HepG2 (cell line): ENCODE results near the gene RPL35. TPM values are rescaled to one million over a fixed set of nuclear protein-coding genes. Genes with fewer than 3 reads are reported as not detected.

Source experiments
- HMG20A ChIP-seq: IDR thresholded peaks from 2 replicates; pipeline ENCODE4 v1.6.1; 2016; ENCODE audit warnings: borderline replicate concordance
- JARID2 ChIP-seq: sonication (generic); formaldehyde crosslinking; IDR thresholded peaks from 2 replicates; pipeline ENCODE4 v1.8.1; 2023; ENCODE audit warnings: missing genetic modification reagents, inconsistent platforms; ENCODE audit not compliant: insufficient replicate concordance
- KDM1A ChIP-seq: IDR thresholded peaks from 2 replicates; pipeline ENCODE4 v1.6.1; 2016; ENCODE audit warnings: missing compliant biosample characterization
- MYNN ChIP-seq: sonication (generic); formaldehyde crosslinking; IDR thresholded peaks from 2 replicates; pipeline ENCODE4 v1.4.0; 2020; ENCODE audit warnings: mild to moderate bottlenecking, low read depth, missing genetic modification reagents
- NCOR1 ChIP-seq: fragments of 200-600 bp; sonication (generic); IDR thresholded peaks from 2 replicates; pipeline ENCODE4 v1.7.0; 2017; ENCODE audit warnings: antibody characterized with exemption, low read length, borderline replicate concordance
- NR1H2 ChIP-seq: sonication (generic); formaldehyde crosslinking; IDR thresholded peaks from 2 replicates; pipeline ENCODE4 v1.8.1; 2022; ENCODE audit warnings: low read depth, missing genetic modification reagents, borderline replicate concordance
- THAP9 ChIP-seq: sonication (generic); formaldehyde crosslinking; IDR thresholded peaks from 2 replicates; pipeline ENCODE4; 2020; ENCODE audit warnings: missing genetic modification reagents, mild to moderate bottlenecking, borderline replicate concordance
- TSC22D2 ChIP-seq: sonication (generic); formaldehyde crosslinking; IDR thresholded peaks from 2 replicates; pipeline ENCODE4 v1.5.1; 2020; ENCODE audit warnings: missing genetic modification reagents, mild to moderate bottlenecking, borderline replicate concordance
- ZBTB7A ChIP-seq: sonication (generic); formaldehyde crosslinking; IDR thresholded peaks from 2 replicates; pipeline ENCODE4 v1.8.0; 2022; ENCODE audit warnings: mild to moderate bottlenecking, missing genetic modification reagents
- ZFYVE20 ChIP-seq: sonication (generic); formaldehyde crosslinking; IDR thresholded peaks from 2 replicates; pipeline ENCODE4 v1.8.0; 2023; ENCODE audit warnings: low read depth, mild to moderate bottlenecking, moderate library complexity, missing genetic modification reagents, borderline replicate concordance
- ZNF546 ChIP-seq: sonication (generic); formaldehyde crosslinking; conservative IDR thresholded peaks from 2 replicates; pipeline ENCODE4 v1.8.1; 2023; ENCODE audit warnings: mild to moderate bottlenecking, missing genetic modification reagents
- ZNF557 ChIP-seq: sonication (generic); formaldehyde crosslinking; IDR thresholded peaks from 2 replicates; pipeline ENCODE4 v1.4.0; 2020; ENCODE audit warnings: missing genetic modification reagents
- ZNF710 ChIP-seq: sonication (generic); formaldehyde crosslinking; IDR thresholded peaks from 2 replicates; pipeline ENCODE4 v1.5.0; 2020; ENCODE audit warnings: mild to moderate bottlenecking, missing genetic modification reagents, borderline replicate concordance
- polyA plus RNA-seq, 8 experiments: library from polyadenylated mRNA; depleted of rRNA in 3 of 8; stranded (reverse) in 7 of 8; unstranded in 1 of 8; fragments of >200 nt; fragmentation: Illumina TruSeq in 4 of 8; extraction: Trizol in 4 of 8; gene quantifications; 2 replicates each; pipeline versions ENCODE4 v1.2.1 to v1.2.3, GENCODE V29; 2011 to 2016; ENCODE audit warnings: low read depth in 4 of 8, missing spikeins in 1 of 8, mixed read lengths in 1 of 8; ENCODE audit not compliant: insufficient read depth in 1 of 8
- total RNA-seq, 5 experiments: library from RNA; depleted of rRNA; stranded (reverse); fragments of >200 nt; fragmentation: Illumina TruSeq; extraction: Trizol; gene quantifications; 2 replicates each; pipeline ENCODE4 v1.2.3, GENCODE V29; 2016; ENCODE audit warnings: low read depth in 1 of 5
- TF ChIP-seq, protein P1 (sequence below): sonication (generic); formaldehyde crosslinking; IDR thresholded peaks from 2 replicates; pipeline ENCODE4 v1.4.0; 2020; ENCODE audit warnings: mild to moderate bottlenecking, missing genetic modification reagents
- TF ChIP-seq, protein P2 (sequence below): sonication (generic); formaldehyde crosslinking; IDR thresholded peaks from 2 replicates; pipeline ENCODE4 v1.9.0; 2022; ENCODE audit warnings: missing genetic modification reagents, mild to moderate bottlenecking, borderline replicate concordance
- TF ChIP-seq, protein P3 (sequence below): IDR thresholded peaks from 2 replicates; pipeline ENCODE4 v1.6.1; 2012; ENCODE audit warnings: low read length, improper control_type of control experiment

RPL35 gene
- total and polyA plus RNA-seq, 2 of the 13 experiments (the other 11 are each of a cell fraction or from before 2014, with no cell fraction given) = 2,153 to 2,935 TPM

DNA sequence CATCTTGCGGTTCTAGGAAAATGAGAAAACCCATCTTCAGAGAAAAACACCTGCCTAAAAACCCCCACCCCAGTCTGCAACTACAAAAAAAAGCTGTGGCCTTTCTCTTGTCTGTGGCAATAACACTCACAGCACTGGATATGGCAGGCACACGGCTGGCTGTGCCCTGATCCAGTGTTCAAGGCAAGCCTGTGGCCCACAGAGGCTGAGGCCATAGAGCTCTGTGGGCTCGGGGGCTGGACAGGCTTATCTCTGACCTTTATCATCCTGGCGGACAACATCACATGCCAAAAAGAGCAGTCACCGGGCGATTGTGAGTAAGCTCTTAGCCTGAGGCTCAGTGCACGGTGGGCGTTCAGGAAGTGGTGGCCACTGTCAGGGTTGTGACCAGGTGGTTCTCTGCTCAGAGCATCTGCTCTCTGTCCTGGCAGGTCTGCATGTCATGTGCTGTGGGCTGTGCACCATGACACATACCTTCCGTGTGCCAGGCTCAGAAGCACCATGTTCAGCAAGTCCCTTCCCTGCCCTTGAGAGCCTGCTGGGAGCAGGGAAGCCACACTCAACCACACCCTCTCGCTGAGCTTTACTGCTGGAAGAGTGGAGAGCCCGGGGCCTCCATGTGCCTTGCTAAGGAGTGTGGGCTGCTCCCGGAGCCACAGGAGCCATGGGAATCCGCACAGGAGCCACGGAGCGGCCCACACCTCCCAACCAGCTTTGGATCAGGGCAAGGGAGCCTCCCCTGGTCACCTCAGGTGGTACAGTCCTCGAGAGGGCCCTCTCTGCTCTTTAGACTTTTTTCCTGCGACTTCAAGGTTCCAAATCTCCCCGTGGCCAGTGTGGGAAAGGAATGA is 43.1 kb downstream of the RPL35 start (continued):
- TF ChIP-seq THAP9 (CRISPR knock-in tag) = no peak
- TF ChIP-seq, protein P1, sequence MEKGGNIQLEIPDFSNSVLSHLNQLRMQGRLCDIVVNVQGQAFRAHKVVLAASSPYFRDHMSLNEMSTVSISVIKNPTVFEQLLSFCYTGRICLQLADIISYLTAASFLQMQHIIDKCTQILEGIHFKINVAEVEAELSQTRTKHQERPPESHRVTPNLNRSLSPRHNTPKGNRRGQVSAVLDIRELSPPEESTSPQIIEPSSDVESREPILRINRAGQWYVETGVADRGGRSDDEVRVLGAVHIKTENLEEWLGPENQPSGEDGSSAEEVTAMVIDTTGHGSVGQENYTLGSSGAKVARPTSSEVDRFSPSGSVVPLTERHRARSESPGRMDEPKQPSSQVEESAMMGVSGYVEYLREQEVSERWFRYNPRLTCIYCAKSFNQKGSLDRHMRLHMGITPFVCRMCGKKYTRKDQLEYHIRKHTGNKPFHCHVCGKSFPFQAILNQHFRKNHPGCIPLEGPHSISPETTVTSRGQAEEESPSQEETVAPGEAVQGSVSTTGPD (CRISPR knock-in tag) = peak; percentile 51; the same call in 1 of the 2 replicates
- TF ChIP-seq, protein P2, sequence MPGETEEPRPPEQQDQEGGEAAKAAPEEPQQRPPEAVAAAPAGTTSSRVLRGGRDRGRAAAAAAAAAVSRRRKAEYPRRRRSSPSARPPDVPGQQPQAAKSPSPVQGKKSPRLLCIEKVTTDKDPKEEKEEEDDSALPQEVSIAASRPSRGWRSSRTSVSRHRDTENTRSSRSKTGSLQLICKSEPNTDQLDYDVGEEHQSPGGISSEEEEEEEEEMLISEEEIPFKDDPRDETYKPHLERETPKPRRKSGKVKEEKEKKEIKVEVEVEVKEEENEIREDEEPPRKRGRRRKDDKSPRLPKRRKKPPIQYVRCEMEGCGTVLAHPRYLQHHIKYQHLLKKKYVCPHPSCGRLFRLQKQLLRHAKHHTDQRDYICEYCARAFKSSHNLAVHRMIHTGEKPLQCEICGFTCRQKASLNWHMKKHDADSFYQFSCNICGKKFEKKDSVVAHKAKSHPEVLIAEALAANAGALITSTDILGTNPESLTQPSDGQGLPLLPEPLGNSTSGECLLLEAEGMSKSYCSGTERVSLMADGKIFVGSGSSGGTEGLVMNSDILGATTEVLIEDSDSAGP (CRISPR knock-in tag) = peak; percentile 82
- no peak for TF ChIP-seq JARID2 (CRISPR knock-in tag)
- TF ChIP-seq HMG20A (CRISPR knock-in tag) = peak; percentile 20; the same call in 1 of the 2 replicates
- TF ChIP-seq ZFYVE20 (CRISPR knock-in tag) = no peak
- TF ChIP-seq ZNF710 = 0 out of 2 replicates have a peak, but pooled peaks have one; percentile 15
- no peak for TF ChIP-seq ZBTB7A
- TF ChIP-seq NCOR1 = no peak
- TF ChIP-seq ZNF546 (CRISPR knock-in tag) = no peak
- TF ChIP-seq, protein P3, sequence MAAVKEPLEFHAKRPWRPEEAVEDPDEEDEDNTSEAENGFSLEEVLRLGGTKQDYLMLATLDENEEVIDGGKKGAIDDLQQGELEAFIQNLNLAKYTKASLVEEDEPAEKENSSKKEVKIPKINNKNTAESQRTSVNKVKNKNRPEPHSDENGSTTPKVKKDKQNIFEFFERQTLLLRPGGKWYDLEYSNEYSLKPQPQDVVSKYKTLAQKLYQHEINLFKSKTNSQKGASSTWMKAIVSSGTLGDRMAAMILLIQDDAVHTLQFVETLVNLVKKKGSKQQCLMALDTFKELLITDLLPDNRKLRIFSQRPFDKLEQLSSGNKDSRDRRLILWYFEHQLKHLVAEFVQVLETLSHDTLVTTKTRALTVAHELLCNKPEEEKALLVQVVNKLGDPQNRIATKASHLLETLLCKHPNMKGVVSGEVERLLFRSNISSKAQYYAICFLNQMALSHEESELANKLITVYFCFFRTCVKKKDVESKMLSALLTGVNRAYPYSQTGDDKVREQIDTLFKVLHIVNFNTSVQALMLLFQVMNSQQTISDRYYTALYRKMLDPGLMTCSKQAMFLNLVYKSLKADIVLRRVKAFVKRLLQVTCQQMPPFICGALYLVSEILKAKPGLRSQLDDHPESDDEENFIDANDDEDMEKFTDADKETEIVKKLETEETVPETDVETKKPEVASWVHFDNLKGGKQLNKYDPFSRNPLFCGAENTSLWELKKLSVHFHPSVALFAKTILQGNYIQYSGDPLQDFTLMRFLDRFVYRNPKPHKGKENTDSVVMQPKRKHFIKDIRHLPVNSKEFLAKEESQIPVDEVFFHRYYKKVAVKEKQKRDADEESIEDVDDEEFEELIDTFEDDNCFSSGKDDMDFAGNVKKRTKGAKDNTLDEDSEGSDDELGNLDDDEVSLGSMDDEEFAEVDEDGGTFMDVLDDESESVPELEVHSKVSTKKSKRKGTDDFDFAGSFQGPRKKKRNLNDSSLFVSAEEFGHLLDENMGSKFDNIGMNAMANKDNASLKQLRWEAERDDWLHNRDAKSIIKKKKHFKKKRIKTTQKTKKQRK = no peak
- TF ChIP-seq MYNN (CRISPR knock-in tag) = 0 out of 2 replicates have a peak, but pooled peaks have one; percentile 66
- TF ChIP-seq TSC22D2 (CRISPR knock-in tag) = 0 out of 2 replicates have a peak, but pooled peaks have one; percentile 61
- TF ChIP-seq NR1H2 (CRISPR knock-in tag) = no peak
- no peak; the same call in 1 of the 2 replicates for TF ChIP-seq KDM1A
- TF ChIP-seq ZNF557 (CRISPR knock-in tag) = no peak; the same call in 1 of the 2 replicates
